Activated CD8-positive, alpha-beta memory T cell treated with anti-CD3 and anti-CD28 coated beads, Interleukin-2, amount 50 U/mL, for 1 hour (primary cell): Measurements from ENCODE around the gene PLCB2.

Experiments
- DNase-seq: peaks from one replicate; pipeline ENCODE4 v3.0.0-alpha.2; 2020; ENCODE audit errors: extremely low read depth

Gene PLCB2

GRCh38 chr15:40302288-40302886 lies 5.3 kb downstream of the PLCB2 start:
- DNase-seq: no peak

- DNase-seq: no peak
Measured at GRCh38 chr15:40301467-40302179, 6.1 kb downstream of the PLCB2 start.

- DNase-seq: no peak
Measured at GRCh38 chr15:40300771-40301170, 7.0 kb downstream of the PLCB2 start.

GRCh38 chr15:40300367-40300766 lies 7.4 kb downstream of the PLCB2 start:
- DNase-seq: no peak

GRCh38 chr15:40298216-40298935 lies 9.4 kb downstream of the PLCB2 start:
- no peak for DNase-seq

- no peak for DNase-seq
Measured at GRCh38 chr15:40297356-40297755, 10.4 kb downstream of the PLCB2 start.

- DNase-seq: no peak
Measured at GRCh38 chr15:40296561-40297230, 11.0 kb downstream of the PLCB2 start.

GRCh38 chr15:40295877-40296560 lies 11.7 kb downstream of the PLCB2 start:
- DNase-seq: no peak

GRCh38 chr15:40295297-40295696 lies 12.4 kb downstream of the PLCB2 start:
- no peak for DNase-seq

GRCh38 chr15:40293905-40294895 lies 13.5 kb downstream of the PLCB2 start:
- DNase-seq: no peak

- no peak for DNase-seq
Measured at GRCh38 chr15:40293006-40293405, 14.7 kb downstream of the PLCB2 start.

- DNase-seq: no peak
Measured at GRCh38 chr15:40292246-40292645, 15.5 kb downstream of the PLCB2 start.

- no peak for DNase-seq
Measured at GRCh38 chr15:40290918-40291574, 16.7 kb downstream of the PLCB2 start.

- DNase-seq: no peak
Measured at GRCh38 chr15:40290545-40290917, 17.2 kb downstream of the PLCB2 start.

- DNase-seq: no peak
Measured at GRCh38 chr15:40289140-40289775, 18.5 kb downstream of the PLCB2 start.

GRCh38 chr15:40287968-40288367 lies 19.8 kb downstream of the PLCB2 start:
- DNase-seq: no peak

- DNase-seq: no peak
Measured at GRCh38 chr15:40287505-40287904, 20.2 kb downstream of the PLCB2 start.

GRCh38 chr15:40286794-40287193 lies 20.9 kb downstream of the PLCB2 start:
- no peak for DNase-seq

- DNase-seq: no peak
Measured at GRCh38 chr15:40286061-40286532, 21.6 kb downstream of the PLCB2 start.
